GM13977 (cell line): ENCODE data around the gene A1CF.
"Not testable (repeated sequence)": the region's sequence is repeated elsewhere in the genome, so short reads cannot be mapped to it uniquely, and the experiment has no call there.

ENCODE experiments used
- DNase-seq: peaks from one replicate; pipeline ENCODE4 v3.0.0; 2012; ENCODE audit warnings: low spot score
- in situ Hi-C: fragments of 300-500 bp; cut with MboI; formaldehyde crosslinking; loops from one replicate; pipeline ENCODE4 v1.12.0; 2022; ENCODE audit warnings: low sequenced_read_pairs, low pct_unique_long_range_greater_than_20kb, mixed read lengths, inconsistent platforms; ENCODE audit not compliant: unreplicated experiment
- TF ChIP-seq, protein P1 (sequence below): IDR thresholded peaks from 2 replicates; pipeline ENCODE4 v1.5.1; 2012; ENCODE audit warnings: mild to moderate bottlenecking, control low read depth; ENCODE audit not compliant: insufficient read depth; ENCODE audit errors: extremely low read depth, missing control alignments

The A1CF gene

DNA sequence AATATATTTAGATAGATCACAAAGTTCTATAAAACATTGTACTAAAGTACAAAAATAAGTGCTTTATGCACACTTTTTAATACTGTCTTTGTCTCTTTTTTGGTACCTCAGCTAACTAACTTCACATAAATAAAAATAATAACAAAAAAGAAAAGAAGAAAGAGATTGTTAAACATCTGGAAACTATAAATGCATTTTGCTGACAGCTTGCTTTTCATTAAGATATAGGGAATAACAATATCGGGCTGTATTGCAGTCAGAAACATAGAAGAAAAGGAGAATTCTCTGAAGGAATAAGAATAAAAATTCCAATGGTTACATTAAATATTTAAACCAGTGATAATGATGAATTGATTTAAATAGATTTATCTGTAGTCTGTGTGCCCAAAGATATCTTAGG is 85.8 kb downstream of the A1CF start:
- no peak for DNase-seq
- TF ChIP-seq, protein P1, sequence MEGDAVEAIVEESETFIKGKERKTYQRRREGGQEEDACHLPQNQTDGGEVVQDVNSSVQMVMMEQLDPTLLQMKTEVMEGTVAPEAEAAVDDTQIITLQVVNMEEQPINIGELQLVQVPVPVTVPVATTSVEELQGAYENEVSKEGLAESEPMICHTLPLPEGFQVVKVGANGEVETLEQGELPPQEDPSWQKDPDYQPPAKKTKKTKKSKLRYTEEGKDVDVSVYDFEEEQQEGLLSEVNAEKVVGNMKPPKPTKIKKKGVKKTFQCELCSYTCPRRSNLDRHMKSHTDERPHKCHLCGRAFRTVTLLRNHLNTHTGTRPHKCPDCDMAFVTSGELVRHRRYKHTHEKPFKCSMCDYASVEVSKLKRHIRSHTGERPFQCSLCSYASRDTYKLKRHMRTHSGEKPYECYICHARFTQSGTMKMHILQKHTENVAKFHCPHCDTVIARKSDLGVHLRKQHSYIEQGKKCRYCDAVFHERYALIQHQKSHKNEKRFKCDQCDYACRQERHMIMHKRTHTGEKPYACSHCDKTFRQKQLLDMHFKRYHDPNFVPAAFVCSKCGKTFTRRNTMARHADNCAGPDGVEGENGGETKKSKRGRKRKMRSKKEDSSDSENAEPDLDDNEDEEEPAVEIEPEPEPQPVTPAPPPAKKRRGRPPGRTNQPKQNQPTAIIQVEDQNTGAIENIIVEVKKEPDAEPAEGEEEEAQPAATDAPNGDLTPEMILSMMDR: no peak
- in situ Hi-C loops: no loop called here

GRCh38 chr10:50798297-50798696 is 87.1 kb downstream of the A1CF start:
- DNase-seq: no peak
- TF ChIP-seq, protein P1: no peak
- in situ Hi-C loops: no loop called here

- in situ Hi-C loops: no loop called here
- TF ChIP-seq, protein P1: no peak
- DNase-seq: no peak
These were observed 88.7 kb downstream of the A1CF start for GRCh38 chr10:50796693-50797092.

DNA sequence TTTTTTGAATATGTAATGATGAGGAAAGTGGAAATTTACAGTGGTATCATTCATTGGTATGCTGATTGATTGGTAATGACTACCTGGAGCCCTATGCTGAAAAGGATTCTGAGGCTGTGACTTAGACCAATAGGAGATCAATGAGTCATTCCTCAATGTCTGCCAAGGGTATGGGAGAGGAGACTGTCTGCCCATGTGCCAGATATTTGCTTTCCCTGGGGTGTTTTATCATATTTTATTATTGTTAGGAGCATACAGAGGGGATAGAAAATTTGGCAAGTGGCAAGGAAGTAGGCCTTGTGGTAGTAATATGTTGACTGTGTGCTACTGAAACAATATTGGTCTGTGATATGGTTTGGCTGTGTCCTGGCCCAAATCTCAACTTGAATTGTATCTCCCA is 90.9 kb downstream of the A1CF start:
- in situ Hi-C loops: no loop called here
- TF ChIP-seq, protein P1: no peak
- DNase-seq: no peak

- in situ Hi-C loops: no loop called here
- DNase-seq: peak; percentile 12
These were observed 96.2 kb downstream of the A1CF start for GRCh38 chr10:50788951-50789945.

DNA sequence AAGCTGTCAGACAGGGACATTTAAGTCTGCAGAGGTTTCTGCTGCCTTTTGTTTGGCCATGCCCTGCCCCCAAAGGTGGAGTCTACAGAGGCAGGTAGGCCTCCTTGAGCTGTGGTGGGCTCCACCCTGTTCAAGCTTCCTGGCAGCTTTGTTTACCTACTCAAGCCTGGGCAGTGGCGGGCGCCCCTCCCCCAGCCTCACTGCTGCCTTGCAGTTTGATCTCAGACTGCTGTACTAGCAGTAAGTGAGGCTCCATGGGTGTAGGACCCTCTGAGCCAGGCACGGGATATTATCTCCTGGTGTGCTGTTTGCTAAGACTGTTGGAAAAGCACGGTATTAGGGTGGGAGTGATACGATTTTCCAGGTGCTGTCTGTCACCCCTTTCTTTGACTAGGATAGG is 97.5 kb downstream of the A1CF start:
- in situ Hi-C loops, DNase-seq: not testable (repeated sequence)

More at GRCh38 chr10:50788951-50789945, 96.2 kb downstream of the A1CF start:
- TF ChIP-seq, protein P1: peak; percentile 25

DNA sequence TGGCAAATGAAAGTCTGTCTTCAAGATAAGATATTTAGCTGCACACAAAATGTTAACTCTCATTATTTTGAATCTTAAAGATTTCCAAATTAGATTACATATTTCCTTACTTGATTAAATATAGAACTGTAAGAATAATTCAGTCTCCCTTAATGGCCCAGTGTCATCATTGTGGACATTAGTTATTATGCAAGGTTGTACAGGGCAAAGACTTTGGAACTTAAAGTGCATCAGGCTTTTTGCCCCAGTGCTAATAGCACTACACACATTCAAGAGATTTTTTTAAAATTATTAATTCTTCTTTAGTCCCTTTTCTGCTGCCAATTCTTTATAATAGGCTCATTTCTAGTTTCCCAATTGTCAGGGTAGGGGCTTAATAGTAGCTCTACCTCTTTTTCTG is 103.4 kb downstream of the A1CF start:
- in situ Hi-C loops: not testable (repeated sequence)

DNA sequence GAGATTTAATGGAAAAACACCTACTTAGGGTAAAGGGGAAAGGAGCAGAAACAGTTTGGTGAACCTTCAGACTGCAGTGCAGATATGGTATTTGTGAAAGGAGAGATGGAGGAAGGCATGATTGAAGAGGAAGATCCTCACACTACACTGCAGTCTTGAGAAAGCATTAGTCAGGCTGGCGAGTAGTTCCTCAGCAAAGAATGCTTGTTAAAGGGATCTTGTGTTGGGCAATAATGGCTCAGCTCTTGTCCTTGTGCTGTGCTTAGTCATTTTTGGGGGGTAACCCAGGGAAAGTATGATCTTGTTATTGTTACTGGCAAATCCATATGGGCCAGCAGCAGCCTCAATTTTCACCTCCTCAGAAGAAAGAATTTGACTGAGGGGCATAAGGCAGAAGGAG is 105.4 kb downstream of the A1CF start:
- DNase-seq, in situ Hi-C loops: not testable (repeated sequence)

More for the DNA sequence above, 103.4 kb downstream of the A1CF start:
- DNase-seq: not testable (repeated sequence)

- not testable (repeated sequence) for DNase-seq
- in situ Hi-C loops: loop anchor here (25.0 kb wide), 1 partner anchor 613 kb away; no protein-coding TSS in a partner anchor
These were observed 110.6 kb downstream of the A1CF start for GRCh38 chr10:50774868-50775267.

- not testable (repeated sequence) for DNase-seq
- in situ Hi-C loops: loop anchor here (25.0 kb wide), 1 partner anchor 610 kb away; no protein-coding TSS in a partner anchor
These were observed 113.4 kb downstream of the A1CF start for GRCh38 chr10:50772042-50772441.

DNA sequence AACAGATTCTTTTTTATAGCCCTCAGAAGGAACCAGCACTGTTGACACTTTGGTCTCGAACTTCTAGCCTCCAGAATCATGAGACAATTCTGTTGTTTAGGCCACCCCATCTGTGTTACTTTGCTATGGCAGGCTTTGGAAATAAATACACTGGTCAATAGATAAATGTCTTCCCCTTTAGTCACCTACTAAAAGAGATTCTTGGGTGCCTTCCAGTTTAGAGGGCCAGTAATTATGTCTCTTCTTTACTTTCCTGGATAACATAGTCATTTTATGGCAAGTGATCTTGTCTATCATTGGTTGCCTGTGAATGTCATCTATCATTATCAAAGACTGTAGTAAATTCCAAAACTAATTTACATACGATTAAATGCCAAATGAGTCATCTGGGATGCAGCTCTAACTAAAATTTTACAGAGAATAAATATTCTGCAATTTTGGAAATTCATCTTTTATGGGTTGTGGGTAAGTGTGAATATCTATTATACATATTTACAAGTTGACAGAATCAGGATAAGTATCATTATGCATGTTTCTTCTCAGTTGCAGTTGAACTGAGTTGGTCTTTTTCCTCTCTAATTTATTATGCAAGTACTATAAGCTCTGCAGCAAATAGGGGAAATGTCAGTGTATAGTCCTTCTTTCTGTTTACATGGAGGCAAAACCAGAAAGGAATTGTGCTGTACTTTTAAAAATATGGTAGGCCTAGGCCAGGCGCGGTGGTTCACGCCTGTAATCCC is 118.5 kb downstream of the A1CF start:
- in situ Hi-C loops: loop anchor here (25.0 kb wide), 1 partner anchor 605 kb away; no protein-coding TSS in a partner anchor
- DNase-seq: not testable (repeated sequence)
